GM21381 (cell line): ENCODE data around the gene DDT.
"Not testable (repeated sequence)": the region's sequence is repeated elsewhere in the genome, so short reads cannot be mapped to it uniquely, and the experiment has no call there.

ENCODE experiments used
- ATAC-seq: cut with Tn5 transposase; IDR thresholded peaks from one replicate; pipeline ENCODE4 v1.9.1; 2021; ENCODE audit warnings: mild to moderate bottlenecking, moderate library complexity; ENCODE audit not compliant: unreplicated experiment

Gene DDT

DNA sequence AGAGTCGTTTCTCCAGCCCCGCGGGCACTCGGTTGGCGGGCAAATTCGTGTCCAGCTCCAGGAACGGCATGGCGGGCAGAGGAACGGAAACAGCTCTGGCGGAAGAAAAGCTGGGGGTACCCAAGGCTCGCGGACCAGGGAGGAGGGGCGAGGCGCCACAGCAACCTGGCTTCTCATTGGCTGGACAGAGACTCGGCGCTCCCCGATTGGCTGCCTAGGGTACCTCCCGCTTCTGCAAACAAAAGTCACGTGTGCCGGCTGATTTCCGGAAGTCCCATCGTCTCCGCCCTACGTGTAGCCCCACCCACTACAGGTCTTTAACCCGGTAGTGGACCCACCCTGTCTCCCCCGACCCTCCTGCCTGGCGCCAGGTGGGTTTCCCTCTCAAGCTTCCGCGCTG is at the start of gene DDT:
Gene DDT (minus strand): TSS at position 97 of the 400 bp plus-strand sequence. CDS start 27 bp downstream, at position 70.
- ATAC-seq = peak; percentile 77

DNA sequence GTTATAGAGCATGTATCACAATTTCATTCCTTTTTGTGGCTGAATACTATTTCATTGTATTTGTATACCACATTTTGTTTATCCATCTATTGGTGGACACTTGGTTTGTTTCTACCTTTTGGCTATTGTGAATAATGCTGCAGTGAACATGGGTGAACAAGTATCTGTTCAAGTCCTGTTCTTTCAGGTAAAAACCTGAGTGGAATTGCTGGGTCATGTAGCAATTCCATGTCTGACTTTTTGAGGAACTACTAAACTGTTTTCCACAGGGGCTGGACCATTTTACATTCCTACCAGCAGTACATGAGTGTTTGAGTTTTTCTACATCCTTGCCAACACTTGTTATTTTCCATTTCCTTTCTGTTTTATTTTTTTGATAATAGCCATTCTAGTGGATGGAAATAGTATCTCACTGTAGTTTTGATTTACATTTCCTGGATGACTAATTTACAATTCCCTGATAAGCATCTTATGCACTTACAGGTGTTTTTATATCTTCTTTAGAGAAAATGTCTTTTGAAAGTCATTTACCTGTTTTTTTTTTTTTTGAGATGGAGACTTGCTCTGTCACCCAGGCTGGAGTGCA is 49.1 kb upstream of the DDT start:
- ATAC-seq = no peak

DNA sequence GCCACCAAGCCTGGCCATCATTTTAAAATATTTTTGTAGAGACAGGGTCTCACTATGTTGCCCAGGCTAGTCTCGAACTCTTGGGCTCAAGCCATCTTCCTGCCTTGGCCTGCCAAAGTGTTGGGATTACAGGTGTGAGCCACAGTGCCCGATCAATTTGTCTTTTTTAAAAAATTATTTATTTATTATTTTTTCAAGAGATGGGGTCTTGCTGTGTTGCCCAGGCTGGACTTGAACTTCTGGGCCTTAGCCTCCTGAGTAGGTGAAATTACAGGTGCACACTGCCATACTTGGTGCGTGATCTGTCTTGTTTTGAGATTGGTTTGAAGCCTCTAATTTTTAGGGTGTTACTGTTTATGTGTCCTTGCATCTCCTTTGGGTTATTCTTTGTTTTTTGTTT is 47.1 kb upstream of the DDT start:
- ATAC-seq = no peak

DNA sequence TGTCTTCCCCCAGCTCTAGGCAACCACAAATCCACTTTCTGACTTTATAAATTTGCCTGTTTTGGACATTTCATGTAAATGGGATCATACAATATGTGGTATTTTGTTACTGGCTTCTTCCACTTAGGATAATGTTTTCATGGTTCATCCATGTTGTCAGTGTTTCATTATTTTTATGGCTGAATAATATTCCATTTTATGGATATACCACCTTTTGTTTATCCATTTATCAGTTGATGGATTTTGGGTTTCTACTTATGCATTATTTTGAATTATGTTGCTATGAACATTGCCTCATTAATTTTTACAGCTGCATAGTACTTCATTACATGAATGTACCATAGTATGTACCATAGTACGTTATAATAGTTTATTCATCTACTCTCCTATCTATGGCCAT is 41.9 kb upstream of the DDT start:
- ATAC-seq = no peak

DNA sequence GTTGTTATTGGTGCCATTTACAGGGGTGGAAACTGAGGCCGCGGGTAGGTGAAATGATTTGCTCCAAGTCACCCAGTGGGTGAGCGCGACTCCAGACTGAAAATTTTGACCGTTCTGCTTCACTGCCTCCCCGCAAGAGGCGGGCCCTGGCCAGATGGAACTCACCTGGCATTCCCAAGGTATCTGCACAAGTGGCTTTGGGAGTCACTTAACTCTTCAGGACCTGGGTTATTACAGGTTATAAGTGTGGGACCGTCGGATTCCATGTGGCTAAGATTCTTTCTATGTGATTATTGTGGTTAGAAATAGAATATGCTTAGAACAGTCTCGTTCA is 37.5 kb upstream of the DDT start:
- ATAC-seq = no peak

DNA sequence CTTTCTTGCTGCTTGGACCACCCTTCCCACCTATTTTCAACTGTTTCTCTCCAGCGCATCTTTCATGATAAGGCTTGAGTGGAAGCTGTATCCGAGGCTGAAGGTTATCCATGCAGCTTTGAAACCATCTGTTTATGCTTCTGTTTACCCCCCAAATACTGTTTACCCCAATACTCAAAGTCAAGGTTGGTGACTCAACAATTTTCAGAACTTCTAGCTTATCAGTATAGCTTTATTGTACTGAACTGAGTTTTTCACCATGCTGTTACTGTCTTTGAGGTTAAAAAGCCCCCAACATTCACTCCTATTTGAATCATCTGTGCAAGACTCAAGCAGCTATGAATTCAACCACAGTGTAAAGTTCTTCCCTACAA is 35.8 kb upstream of the DDT start:
- no peak for ATAC-seq

DNA sequence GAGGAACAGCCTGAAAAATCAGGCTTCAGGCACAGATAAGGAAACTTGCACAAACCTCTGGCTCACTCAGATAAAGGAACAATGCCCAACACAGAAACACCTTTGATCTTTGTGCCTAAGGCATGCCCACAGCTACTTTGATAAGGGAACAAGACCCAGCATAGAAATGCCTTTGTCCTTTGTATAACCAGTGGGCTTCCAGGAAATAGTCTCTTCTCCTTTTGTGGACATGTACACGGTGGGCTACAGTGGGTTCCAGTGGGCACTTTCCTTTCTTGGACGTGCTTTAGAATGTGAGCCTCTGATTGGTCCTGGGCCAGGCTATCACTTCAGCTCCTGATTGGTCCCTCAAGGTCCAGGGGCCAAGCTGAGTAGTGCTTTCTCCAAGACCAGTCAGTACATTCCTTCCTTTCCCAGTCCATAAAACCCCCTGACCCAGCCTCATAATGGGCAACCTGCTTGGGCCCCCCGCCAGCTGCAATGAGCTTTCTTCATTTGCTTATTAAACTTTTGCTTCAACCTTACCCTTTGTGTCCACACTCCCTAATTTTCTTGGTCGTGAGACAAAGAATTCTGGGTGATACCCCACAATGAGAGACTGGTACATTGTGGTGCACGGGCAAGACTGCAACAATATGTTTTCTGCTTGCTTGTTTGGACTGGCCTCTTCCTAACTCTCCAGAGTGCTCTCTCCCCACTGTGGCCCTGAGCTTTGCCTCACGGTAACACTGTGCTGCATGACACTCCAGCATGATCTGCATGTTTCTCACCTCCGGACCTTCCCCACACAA is 35.2 kb upstream of the DDT start:
- no peak for ATAC-seq

DNA sequence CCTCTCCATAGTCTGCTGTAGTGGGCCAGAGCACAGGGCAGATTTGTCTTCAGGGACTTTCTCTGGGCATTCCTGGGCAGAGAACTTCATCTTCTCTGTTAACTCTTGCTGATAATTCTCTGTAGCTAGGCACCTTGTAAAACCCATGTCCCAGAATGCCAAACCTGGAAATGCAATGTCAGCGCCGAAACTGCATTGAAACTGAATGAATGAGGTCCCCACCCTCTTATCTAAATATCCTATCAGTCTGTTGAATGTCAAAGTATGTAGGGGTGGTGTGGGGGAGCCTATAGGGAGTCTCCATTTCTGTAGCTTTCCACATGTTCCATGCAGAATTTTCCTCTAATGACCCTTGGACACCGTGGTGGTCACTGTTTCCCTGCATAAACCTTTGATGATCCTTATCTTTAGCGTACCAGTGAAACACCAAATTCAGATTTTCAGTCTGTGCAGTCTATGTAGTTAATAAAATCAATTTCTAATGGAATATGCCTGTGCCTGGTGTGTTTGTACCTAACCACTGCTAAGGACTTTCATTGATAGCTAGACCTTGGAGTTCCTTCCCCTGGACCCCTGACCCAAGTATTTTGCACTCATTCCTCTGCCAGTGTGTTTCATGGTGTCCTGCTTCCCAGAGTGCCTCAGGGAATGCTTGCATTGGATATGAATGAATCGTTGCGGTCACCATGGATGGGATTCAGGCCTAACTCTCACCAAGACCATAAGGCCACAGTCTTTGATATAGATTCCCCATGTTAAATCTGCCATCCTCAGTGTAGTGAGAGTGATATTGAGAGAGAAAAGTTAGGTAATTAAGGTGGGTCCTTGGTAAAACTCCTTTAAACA is 34.4 kb upstream of the DDT start:
- ATAC-seq = no peak

DNA sequence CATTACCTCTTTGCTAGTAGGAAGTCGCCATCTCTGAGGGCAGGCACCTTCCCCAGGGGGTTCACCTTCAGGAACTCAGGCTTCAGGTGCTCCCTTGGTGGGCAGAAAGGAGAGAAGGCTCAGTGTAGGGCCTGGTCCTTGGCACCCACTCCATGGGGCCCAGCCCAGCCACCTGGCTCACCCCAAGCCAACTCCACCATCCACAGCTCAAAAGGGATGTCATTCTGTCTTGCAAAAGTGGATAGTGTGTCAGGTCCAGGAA is 33.7 kb upstream of the DDT start:
- ATAC-seq = no peak

DNA sequence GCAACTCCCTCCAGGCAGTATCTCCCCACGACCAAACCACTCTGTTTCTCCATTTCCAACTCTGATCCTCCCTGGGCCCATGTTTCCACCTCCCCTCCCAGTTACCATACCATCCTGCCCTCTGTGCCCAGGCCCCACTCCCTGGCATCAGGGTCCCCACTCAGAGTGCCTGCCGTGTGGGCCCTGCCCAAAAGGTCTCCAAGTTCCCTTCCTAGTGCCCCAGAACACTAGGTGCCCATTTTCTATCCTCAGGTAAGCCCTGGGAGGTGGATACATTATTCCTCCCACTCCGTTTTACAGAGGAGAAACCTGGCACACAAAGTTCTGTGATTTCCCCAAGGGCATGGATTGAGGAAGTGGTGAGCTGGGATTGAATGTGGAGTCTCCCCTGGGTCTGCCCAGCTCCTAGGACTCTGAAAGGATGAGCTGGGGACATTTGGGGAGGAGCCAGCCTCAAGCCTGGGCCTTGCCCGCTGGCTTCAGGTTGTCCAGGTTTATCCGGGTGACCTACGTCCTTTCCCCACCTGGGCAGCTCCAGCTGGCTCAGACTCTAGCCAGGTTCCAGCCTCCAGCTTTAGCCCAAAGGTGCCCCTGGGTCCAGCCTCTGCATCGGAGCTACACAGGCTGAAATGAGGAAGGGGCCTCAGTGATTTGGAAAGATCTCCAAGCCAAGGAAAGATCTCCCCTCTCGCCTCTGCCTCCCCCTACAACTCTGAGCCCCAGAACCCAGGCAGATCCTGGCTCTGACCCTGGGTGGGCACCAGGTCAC is 33.2 kb upstream of the DDT start:
- no peak for ATAC-seq

DNA sequence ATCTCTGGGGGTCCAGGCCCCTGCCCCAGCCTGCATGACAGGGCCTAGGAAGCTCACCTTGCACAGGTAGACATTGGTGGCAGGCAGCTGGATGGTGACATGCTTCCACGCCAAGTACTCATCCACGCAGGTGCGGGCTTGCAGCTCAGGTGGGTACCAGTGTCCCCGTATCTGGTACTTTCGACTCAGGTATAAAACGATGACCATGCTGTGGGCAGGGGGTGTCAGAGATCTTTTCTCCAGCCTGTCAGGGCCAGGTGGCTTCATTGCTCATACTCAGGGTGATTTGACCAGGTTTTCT is 32.6 kb upstream of the DDT start:
- ATAC-seq = no peak

DNA sequence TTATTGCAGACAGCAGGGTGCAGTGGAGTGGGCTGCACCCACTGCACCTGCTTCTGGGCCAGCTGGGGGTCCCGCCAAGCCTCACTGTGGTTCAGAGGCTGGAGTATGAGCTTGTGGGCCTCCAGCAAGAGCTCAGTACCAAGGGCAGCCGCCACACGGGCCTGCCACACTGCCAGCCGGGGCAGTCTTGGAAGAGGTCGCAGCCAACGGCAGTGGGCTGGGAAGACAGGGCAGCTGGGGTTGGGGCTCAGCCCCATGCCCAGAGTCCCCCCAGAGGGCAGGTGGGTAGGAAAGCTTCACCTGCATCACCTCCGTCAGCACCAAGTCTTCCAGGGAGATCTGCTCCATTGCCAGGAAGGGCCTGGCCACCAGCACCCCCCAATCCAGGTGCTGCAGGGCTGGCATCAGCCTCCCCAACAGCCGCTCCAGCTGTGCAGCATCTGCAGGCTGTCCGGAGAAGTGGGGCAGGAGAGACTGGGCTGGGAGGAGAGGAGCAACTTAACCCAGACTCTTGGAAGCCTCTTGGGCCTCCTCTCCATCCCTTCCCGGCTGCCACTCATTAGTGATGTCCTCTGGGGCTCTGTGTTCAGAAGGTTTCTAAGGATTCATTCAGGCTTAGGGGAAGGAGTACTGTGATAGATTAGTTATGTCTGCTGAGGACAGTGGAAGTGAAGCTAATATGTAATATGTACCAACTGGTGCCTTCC is 32.1 kb upstream of the DDT start:
- no peak for ATAC-seq

DNA sequence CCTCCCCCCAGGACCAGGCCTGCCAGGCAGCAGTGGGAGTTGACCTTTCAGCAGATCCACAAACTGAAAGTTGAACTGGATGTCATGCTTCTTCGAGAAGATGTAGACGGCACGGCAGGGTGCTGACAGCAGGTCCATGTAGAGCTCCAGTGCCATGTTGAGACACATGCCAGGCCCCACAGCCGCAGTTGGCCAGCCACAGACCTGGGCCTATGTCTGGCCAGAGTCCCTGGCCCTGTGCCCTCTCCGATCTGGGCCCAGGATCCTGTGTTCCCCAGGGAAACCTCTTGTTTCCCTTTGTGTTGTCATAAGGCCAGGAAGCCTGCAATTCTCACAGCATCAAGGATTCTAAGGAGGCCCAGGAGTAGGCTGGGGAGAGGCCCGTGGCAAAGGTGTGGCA is 31.0 kb upstream of the DDT start, which contains the start of gene GSTT4:
Gene GSTT4 (minus strand): TSS at position 253 of the 400 bp plus-strand sequence. CDS start 97 bp downstream, at position 156.
- ATAC-seq = no peak

DNA sequence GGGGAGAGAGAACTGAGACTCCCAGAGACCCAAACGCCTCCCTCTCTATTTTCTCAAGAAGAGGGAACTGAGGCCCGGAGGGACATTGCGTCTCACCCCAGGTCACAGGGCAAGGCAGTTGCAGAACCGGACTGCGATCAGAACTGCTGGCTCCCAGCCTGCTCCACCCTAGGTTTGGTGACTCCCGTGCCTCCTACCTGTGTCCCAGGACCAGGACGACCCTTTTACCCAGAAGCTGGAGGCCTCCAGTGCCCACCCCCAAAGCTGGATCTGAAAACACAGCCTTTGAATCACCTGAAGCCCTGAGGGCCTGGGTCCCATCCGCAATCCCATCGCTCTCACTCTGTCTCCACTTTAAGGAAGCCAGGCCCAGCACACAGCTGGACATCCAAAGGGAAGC is 29.6 kb upstream of the DDT start:
- ATAC-seq = no peak

DNA sequence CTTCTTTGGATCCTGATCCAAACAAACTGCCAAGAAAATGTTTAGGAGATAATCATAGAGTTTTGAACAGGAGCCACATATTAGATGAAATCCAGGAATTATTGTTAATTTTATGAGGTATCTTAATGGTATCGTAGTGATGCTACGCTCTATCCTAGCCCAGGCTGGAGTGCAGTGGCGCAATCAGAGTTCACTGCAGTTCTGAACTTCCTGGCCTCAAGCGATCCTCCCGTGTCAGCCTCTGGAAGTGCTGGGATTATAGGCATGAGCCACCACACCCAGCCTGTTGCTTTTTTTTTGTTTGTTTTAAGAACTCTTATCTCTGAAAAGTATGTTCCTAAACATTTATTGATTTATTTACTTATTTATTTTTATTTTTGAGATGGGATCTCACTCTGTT is 28.6 kb upstream of the DDT start:
- ATAC-seq = no peak

DNA sequence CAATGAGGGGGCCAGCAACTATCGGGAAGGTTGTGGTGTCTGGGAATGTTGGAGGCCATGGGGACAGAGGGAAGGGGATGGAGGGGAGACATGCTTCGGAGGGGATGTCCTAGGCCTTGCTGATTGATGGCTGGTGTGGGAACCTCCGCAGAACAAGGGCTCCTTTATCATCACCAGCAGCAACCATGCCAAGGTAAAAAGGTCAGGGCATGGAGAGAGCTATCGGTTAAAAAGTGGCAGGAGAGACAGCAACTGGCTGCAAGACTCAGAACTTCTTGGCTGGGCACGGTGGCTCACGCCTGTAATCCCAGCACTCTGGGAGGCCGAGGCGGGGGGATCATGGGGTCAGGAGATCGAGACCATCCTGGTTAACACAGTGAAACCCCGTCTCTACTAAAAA is 28.0 kb upstream of the DDT start:
- ATAC-seq = no peak

DNA sequence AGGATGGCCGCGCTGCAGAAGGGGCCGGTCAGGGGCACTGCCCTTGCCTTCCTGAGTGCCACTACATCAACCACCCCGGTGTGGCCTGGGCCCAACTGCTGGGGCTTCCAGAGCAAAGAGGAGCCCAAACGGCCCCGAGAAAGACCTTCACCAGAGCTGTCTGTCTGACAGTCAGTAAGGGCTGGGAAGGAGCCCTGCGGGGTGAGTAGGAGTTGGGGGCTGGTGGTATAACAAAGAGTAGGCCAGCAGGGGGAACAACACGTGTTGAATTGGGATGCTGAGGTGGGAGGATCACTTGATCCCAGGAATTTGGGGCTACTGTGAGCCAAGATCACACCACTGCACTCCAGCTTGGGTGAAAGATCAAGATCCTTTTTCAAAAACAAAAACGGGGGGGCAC is 27.1 kb upstream of the DDT start:
- no peak for ATAC-seq

DNA sequence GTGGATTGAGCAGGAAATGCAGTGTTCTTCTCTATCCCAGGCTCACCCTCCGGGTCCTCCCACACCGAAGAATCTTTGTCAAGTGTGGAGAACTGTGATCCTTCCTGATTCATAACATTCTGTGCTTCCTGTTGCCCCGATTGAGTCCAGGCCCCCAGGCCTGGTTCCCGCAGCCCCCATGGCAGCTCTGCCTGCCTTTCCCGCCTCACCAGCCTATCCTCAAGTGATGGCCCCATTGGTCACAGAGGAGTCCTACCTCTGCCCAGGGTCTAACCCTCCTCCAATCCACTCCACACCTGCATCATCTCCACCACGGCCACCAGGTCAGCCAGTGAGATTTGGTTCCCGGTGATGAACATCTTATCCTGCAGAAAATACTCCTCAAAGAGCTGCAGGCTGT is 25.5 kb upstream of the DDT start:
- ATAC-seq = not testable (repeated sequence)

DNA sequence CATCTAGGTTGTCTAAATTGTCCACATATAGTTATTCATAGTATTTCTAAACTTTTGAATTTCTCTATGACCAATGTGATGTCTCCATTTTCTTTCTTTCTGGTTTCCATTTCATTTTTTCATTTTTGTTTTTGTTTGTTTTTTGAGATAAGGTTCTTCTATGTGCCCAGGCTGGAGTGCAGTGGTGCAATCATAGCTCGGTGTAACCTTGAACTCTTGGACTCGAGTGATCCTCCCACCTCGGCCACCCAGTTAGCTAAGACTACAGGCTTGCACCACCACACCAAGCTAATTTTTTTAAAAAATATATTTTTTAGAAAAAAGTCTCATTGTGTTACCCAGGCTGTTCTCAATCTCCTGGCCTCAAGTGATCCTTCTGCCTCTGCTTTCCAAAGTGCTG is 22.9 kb upstream of the DDT start:
- no peak for ATAC-seq

DNA sequence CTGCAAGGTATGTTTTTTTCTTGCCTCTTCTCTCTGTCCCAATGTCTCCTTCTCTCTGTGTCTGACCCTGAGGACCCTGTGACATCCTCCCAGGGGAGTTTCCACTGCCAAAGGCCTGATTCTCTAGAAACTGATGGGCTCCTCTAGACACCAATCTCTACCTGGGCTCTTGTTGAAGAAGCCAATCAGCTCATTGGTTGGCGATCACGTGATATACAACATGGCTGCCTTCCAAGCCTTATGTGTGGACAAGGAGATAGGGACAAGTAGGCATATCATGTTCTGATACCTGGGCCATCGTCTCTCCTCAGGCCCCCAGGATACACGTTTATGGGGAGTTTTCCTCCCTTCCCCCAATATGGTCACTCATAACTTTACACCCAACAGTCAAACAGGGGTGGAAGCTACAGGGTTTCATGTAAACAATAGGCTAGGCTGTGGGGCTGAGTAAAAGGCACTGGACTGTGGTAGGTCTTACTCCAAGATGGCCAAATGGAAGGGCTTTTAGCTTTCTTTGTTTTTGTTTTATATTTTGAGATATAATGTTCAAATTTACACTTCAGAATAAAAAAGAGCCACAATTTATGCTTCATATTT is 19.4 kb upstream of the DDT start:
- not testable (repeated sequence) for ATAC-seq

DNA sequence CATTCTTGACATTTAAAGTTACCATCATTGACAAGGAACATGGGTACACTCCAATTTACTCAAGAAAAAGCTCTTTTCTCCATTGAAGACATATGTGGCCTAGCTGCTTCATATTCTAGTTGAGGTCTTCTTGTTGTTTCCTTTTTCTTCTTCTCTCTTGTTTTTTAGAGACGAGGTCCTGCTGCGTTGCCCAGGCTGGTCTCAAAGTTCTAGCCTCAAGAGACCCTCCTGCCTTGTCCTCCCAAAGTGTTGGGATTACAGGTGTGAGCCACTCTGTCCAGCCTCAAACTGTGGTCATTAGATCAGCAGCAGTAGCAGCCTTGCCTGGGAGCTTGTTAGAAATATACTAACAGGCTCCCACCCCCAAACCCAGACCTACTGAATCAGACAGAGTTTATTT is 18.8 kb upstream of the DDT start:
- ATAC-seq = not testable (repeated sequence)
